Keratinocyte (primary cell): ENCODE results near the gene AOC1.

Source experiments
- CTCF ChIP-seq, 3 experiments: IDR thresholded peaks in 1 of 3; conservative IDR thresholded peaks in 1 of 3; optimal IDR thresholded peaks in 1 of 3; 2 replicates in 2 of 3; 3 replicates in 1 of 3; pipeline versions ENCODE3 to v1.5.1; 2011; ENCODE audit warnings: low read length in 3 of 3, mild to moderate bottlenecking in 3 of 3, moderate library complexity in 2 of 3, control low read depth in 1 of 3, inconsistent platforms in 1 of 3; ENCODE audit not compliant: insufficient read depth in 2 of 3; ENCODE audit errors: extremely low read depth in 1 of 3
- EZH2 ChIP-seq: IDR thresholded peaks from one replicate; pipeline ENCODE4 v1.6.1; 2012; ENCODE audit warnings: inconsistent platforms, mild to moderate bottlenecking, low read length, moderate library complexity

- TF ChIP-seq CTCF (optimal IDR thresholded peaks at IDR 0.05 in 1 of 3, IDR thresholded peaks at IDR 0.05 in 1 of 3, conservative IDR thresholded peaks at IDR 0.05 in 1 of 3; ENCODE audit: extremely low read depth in 1 of 3, insufficient read depth in 2 of 3, low read length in 3 of 3), result no peak
- no peak for TF ChIP-seq EZH2
Measured at GRCh38 chr7:150881189-150881588, 28.9 kb downstream of the AOC1 start.
